ENCODE data around the gene NFATC1.

NFATC1 gene

DNA sequence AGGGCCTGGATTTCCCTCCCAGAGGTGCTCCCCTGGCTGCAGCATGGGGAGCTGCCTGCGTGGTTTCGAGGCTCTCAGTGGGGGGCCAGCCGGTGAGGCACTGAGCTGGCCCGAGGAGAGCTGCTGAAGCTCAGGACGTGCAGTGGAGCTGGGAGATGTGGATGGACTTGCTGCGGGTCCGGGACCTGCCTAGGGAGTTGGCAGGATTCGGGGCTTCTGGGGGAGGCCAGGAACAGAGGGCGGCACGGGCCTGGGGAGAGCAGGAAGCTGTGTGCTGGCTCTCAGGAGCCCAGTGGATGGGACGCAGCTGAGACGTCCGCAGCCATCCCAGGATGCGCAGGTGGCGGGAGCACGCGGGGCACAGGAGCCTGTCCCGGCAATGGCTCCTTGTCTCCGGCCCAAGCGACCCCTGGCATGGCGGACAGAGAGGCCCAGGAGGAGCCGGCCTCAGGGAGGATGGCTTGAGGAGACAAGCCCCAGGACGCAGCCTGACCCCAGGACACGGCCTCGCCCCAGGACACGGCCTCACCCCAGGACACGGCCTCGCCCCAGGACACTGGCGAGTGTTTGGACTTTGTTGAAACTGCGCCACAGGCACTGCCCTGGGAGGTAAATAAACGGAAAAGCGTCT lies 116.1 kb downstream of the NFATC1 start:
- DNase-seq (ENCODE audit: low read depth): no peak
- H3K4me3 ChIP-seq (ENCODE audit: low read length): no peak overlapping the region
- TF ChIP-seq, protein P1, sequence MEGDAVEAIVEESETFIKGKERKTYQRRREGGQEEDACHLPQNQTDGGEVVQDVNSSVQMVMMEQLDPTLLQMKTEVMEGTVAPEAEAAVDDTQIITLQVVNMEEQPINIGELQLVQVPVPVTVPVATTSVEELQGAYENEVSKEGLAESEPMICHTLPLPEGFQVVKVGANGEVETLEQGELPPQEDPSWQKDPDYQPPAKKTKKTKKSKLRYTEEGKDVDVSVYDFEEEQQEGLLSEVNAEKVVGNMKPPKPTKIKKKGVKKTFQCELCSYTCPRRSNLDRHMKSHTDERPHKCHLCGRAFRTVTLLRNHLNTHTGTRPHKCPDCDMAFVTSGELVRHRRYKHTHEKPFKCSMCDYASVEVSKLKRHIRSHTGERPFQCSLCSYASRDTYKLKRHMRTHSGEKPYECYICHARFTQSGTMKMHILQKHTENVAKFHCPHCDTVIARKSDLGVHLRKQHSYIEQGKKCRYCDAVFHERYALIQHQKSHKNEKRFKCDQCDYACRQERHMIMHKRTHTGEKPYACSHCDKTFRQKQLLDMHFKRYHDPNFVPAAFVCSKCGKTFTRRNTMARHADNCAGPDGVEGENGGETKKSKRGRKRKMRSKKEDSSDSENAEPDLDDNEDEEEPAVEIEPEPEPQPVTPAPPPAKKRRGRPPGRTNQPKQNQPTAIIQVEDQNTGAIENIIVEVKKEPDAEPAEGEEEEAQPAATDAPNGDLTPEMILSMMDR (conservative IDR thresholded peaks at IDR 0.05; ENCODE audit: low read depth, low read length): no peak

DNA sequence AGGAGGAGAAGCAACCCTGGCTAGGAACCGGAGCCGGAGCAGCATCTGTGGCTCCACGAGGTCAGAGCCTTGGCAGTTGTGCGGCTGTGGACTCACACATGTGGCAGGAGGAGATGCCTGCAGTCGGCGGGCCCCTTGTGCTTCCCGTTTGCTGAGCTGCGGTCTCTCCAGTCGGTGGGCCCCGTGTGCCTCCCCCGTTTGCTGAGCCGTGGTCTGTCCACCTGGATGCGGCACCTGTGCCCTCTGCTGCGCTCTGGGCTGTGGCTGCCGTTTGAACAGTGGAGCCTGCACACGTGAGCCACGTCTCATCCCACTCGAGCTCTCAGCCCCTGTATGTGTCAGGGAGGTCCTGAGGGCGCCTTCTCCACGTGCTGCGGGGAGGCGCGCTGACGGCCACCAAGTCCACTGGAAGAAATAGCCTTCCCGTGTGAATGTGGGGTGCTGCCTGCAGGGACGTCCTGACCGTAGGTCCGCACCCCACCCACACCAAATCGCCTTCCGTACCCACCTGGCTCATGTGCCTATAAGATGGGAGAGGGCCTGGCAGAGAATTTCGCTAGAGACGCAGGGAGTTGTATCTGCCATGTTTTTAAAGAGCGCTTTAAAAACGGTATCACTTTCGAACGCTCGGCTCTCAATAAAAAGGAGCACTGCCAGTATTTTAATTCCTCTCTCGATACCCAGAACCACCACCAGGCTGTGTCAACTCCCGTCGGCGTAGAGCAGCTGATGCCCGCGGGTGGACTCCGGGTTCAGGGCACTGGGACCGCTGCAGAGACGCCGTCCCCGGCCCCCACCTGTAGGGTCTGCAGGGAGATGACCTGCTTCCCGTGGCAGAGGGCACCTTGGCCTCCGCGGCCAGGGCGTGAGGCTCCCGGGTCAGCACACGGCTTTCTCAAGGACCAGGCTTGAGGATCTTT lies 117.0 kb downstream of the NFATC1 start:
- no peak for DNase-seq (ENCODE audit: low read depth)
- TF ChIP-seq, protein P1 (conservative IDR thresholded peaks at IDR 0.05; ENCODE audit: low read depth, low read length): no peak
- no peak overlapping the region for H3K4me3 ChIP-seq (ENCODE audit: low read length)

DNA sequence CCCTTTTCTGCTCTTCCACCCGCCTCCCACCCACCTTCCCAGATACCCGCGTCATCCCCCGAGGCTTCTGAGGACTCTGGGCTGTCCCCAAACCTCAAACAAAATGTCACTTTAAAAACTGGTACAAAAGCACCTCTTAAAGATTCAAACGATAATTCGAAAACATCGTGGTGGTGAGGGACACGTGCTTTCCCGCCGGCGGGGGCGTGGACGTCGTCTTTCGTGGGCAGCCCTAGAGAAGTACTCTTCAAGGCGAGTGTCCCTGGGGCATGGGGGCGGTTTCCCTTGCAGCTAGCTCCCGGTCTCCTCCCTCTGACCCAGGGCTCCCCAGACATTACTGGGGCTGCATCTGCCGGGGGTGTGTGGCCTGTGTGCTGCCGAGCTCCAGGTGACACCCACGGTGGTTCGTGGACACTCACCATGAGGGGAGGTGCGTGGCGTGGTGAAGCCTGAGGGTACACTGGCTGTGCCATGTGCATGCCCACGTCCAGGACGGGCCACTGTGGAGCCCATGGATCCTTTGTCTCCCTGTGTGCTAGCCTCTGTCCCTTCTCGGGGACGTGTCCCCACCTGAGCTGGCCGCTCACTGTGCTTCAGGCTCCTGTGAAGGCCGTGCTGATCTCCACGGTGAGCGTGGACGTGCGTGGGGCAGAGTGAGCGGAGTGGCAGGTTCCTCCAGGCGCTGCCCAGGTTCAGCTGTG lies 117.8 kb downstream of the NFATC1 start:
- no peak overlapping the region for H3K4me3 ChIP-seq (ENCODE audit: low read length)
- TF ChIP-seq, protein P1 (conservative IDR thresholded peaks at IDR 0.05; ENCODE audit: low read depth, low read length): no peak
- no peak for DNase-seq (ENCODE audit: low read depth)

DNA sequence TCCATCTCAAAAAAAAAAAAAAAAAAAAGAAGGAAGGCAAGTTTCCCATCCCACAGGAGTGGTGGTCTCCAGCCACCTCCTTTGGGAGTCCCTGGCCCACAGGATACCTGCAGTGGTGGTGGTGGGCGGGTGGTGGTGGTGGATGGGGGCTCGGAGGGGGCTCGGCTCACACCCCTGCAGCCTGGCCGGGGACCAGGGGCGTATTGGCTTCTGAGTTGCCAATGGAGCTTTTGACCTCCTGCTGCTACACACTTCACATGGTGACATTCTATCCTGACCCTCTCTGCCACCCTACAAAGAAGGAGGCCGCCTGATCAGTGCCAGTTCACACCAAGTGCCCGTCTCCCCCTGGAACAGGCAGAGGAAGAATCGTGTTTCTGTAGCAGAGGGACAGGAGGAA lies 119.6 kb downstream of the NFATC1 start:
- no peak for DNase-seq (ENCODE audit: low read depth)
- H3K4me3 ChIP-seq (ENCODE audit: low read length): no peak overlapping the region
- TF ChIP-seq, protein P1 (conservative IDR thresholded peaks at IDR 0.05; ENCODE audit: low read depth, low read length): no peak

DNA sequence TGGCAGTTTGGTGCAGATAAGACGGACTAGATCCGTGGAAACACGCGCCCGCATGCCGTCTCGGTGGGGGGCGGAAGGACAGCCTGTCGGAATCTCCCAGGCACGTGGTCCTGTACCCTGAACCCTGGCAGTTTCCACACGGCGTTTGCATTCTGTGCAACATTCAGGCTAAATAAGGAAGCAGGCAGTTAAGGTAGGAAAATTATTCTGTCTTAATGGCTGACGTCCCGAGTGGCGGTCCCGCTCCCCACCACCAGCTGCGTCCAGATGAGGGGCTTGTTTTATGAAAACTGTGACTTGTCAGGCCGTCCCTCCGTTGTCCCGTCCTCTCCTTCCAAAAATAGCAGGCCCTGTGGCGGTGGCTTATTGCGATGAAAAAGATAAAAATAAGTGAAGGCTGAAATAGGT lies 120.2 kb downstream of the NFATC1 start:
- DNase-seq (ENCODE audit: low read depth): no peak
- no peak overlapping the region for H3K4me3 ChIP-seq (ENCODE audit: low read length)
- TF ChIP-seq, protein P1 (conservative IDR thresholded peaks at IDR 0.05; ENCODE audit: low read depth, low read length): no peak

DNA sequence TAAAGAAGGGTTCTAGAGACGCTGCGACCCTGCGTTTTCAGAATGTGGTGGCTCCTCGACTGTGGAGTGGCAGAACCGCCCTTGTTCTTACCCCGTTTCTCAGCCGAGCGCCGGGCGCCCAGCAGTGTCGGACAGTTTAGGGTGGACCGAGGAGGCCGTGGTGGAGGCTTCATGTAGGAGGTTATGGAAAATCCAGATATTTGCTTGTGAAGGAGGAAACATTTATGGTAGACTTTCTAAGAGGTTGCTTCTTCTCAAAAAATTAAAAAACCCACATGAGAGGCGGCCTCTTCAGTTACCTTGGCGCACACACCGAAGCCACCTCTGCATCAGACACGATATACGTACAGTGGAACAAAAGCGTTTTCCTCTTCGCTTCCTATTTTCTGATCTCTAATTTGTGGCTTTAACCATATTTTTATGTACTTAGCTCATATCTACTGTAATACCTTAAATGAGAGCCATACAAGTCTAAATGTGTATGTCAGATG lies 120.8 kb downstream of the NFATC1 start:
- TF ChIP-seq, protein P1 (conservative IDR thresholded peaks at IDR 0.05; ENCODE audit: low read depth, low read length): no peak
- DNase-seq (ENCODE audit: low read depth): no peak
- H3K4me3 ChIP-seq (ENCODE audit: low read length): no peak overlapping the region
